ENCODE results near the gene APBA2.
A peak's percentile ranks its signal among the peaks of the same experiment; 100 is the strongest.

GRCh38 chr15:28873585-28874190 lies 12.1 kb upstream of the APBA2 start:
- TF ChIP-seq CTCF (IDR thresholded peaks at IDR 0.05; ENCODE audit: borderline replicate concordance, extremely low read depth, low read length, poor library complexity, severe bottlenecking) = peak; percentile 3
- no peak for TF ChIP-seq EZH2 (IDR thresholded peaks at IDR 0.05; ENCODE audit: borderline replicate concordance, low read depth, low read length, severe bottlenecking)

Measured in DND-41 (cell line).